Measurements from ENCODE around the gene ANO6. TPM values are rescaled to one million over a fixed set of nuclear protein-coding genes. Genes with fewer than 3 reads are reported as not detected.

ANO6 gene
- total RNA-seq, 1 experiment from 2014 or later, result 46.8 TPM

DNA sequence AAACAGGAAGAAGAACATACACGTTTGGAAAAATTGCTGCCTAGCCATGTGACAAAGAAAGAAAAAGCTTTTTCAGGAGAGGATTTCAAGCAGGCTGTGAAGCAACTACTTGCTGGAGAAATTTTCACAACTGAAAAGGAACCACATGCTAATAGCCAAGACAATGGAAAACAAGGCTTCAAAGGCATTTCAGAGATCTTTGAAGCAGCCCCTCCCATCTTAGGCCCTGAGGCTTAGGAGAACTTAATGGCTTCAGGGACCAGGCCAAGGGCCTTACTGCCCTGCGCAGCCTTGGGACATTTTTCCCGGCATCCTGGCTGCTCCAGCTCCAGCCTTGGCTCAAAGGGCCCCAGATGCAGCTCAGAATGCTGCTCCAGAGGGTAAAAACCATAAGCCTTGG lies 257.7 kb downstream of the ANO6 start:
- peaks cover 32% of the 10 kb centered on the region for H3K9me3 Mint-ChIP-seq
- peaks cover 7% of the 10 kb centered on the region for H3K36me3 Mint-ChIP-seq
- TF ChIP-seq ZBTB21 (CRISPR knock-in tag; IDR thresholded peaks at IDR 0.05; ENCODE audit: borderline replicate concordance) (no peak), CBFB (CRISPR knock-in tag; IDR thresholded peaks at IDR 0.05; ENCODE audit: low read depth) (no peak), NFE2L1 (CRISPR knock-in tag; IDR thresholded peaks at IDR 0.05) (no peak), CREB1 (CRISPR knock-in tag; IDR thresholded peaks at IDR 0.05) (no peak), SP1 (CRISPR knock-in tag; conservative IDR thresholded peaks at IDR 0.05) (no peak), GABPB1 (CRISPR knock-in tag; IDR thresholded peaks at IDR 0.05) (no peak), SMAD4 (CRISPR knock-in tag; IDR thresholded peaks at IDR 0.05) (no peak), ESRRA (CRISPR knock-in tag; IDR thresholded peaks at IDR 0.05; ENCODE audit: borderline replicate concordance) (no peak), NFYB (CRISPR knock-in tag; conservative IDR thresholded peaks at IDR 0.05; ENCODE audit: low read depth) (no peak), SOX15 (CRISPR knock-in tag; IDR thresholded peaks at IDR 0.05) (no peak)
- TF ChIP-seq, protein P1, sequence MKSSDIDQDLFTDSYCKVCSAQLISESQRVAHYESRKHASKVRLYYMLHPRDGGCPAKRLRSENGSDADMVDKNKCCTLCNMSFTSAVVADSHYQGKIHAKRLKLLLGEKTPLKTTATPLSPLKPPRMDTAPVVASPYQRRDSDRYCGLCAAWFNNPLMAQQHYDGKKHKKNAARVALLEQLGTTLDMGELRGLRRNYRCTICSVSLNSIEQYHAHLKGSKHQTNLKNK (CRISPR knock-in tag; IDR thresholded peaks at IDR 0.05), result no peak
- TF ChIP-seq, protein P2, sequence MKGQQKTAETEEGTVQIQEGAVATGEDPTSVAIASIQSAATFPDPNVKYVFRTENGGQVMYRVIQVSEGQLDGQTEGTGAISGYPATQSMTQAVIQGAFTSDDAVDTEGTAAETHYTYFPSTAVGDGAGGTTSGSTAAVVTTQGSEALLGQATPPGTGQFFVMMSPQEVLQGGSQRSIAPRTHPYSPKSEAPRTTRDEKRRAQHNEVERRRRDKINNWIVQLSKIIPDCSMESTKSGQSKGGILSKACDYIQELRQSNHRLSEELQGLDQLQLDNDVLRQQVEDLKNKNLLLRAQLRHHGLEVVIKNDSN (CRISPR knock-in tag; IDR thresholded peaks at IDR 0.05), result no peak
- TF ChIP-seq, protein P3, sequence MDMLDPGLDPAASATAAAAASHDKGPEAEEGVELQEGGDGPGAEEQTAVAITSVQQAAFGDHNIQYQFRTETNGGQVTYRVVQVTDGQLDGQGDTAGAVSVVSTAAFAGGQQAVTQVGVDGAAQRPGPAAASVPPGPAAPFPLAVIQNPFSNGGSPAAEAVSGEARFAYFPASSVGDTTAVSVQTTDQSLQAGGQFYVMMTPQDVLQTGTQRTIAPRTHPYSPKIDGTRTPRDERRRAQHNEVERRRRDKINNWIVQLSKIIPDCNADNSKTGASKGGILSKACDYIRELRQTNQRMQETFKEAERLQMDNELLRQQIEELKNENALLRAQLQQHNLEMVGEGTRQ (CRISPR knock-in tag; IDR thresholded peaks at IDR 0.05), result no peak
- TF ChIP-seq, protein P4, sequence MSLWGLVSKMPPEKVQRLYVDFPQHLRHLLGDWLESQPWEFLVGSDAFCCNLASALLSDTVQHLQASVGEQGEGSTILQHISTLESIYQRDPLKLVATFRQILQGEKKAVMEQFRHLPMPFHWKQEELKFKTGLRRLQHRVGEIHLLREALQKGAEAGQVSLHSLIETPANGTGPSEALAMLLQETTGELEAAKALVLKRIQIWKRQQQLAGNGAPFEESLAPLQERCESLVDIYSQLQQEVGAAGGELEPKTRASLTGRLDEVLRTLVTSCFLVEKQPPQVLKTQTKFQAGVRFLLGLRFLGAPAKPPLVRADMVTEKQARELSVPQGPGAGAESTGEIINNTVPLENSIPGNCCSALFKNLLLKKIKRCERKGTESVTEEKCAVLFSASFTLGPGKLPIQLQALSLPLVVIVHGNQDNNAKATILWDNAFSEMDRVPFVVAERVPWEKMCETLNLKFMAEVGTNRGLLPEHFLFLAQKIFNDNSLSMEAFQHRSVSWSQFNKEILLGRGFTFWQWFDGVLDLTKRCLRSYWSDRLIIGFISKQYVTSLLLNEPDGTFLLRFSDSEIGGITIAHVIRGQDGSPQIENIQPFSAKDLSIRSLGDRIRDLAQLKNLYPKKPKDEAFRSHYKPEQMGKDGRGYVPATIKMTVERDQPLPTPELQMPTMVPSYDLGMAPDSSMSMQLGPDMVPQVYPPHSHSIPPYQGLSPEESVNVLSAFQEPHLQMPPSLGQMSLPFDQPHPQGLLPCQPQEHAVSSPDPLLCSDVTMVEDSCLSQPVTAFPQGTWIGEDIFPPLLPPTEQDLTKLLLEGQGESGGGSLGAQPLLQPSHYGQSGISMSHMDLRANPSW (CRISPR knock-in tag; conservative IDR thresholded peaks at IDR 0.05; ENCODE audit: low read depth), result no peak
- TF ChIP-seq, protein P5, sequence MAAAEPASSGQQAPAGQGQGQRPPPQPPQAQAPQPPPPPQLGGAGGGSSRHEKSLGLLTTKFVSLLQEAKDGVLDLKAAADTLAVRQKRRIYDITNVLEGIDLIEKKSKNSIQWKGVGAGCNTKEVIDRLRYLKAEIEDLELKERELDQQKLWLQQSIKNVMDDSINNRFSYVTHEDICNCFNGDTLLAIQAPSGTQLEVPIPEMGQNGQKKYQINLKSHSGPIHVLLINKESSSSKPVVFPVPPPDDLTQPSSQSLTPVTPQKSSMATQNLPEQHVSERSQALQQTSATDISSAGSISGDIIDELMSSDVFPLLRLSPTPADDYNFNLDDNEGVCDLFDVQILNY (CRISPR knock-in tag; IDR thresholded peaks at IDR 0.05), result no peak
- DNase-seq (ENCODE audit: low spot score) (no peak), ATAC-seq (no peak; the same call in 1 of the 2 replicates)
- no peak overlapping the region for H3K27ac Mint-ChIP-seq
- peaks cover 8% of the 10 kb centered on the region for H3K4me1 Mint-ChIP-seq
- H3K4me3 Mint-ChIP-seq, result no peak overlapping the region
- CTCF ChIA-PET, result no interaction called here
- no peaks in the 10 kb centered on the region; the same call in 1 of the 2 replicates for H3K27me3 Mint-ChIP-seq (ENCODE audit: low read depth)
- POLR2A ChIA-PET, result no interaction called here

DNA sequence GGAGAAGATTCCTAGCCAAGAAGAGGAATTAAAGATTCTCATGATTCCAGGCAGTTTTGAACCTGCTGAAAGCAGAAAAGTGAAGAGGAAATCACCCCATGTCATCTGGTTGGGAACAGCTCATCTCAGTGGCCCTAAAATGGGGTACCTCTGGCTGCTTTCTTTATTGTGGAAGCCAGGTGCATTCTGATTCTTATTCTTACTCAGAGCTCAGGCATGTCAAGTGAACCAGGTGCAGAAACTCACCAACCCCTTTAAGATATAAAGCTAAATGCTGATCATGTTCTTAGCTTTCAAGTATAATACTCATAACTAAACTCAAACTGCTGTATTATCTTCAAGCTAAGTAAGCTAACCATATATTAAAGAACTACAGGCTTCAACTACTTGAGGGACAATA lies 259.7 kb downstream of the ANO6 start:
- Mint-ChIP-seq H3K36me3 (peaks cover 11% of the 10 kb centered on the region), H3K27me3 (ENCODE audit: low read depth) (no peaks in the 10 kb centered on the region; the same call in 1 of the 2 replicates), H3K4me3 (no peak overlapping the region), H3K4me1 (peaks cover 8% of the 10 kb centered on the region), H3K27ac (no peak overlapping the region), H3K9me3 (peaks cover 32% of the 10 kb centered on the region)
- no peak for TF ChIP-seq FOXJ3 (CRISPR knock-in tag; IDR thresholded peaks at IDR 0.05; ENCODE audit: borderline replicate concordance)
- TF ChIP-seq, protein P6, sequence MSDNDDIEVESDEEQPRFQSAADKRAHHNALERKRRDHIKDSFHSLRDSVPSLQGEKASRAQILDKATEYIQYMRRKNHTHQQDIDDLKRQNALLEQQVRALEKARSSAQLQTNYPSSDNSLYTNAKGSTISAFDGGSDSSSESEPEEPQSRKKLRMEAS (CRISPR knock-in tag; IDR thresholded peaks at IDR 0.05), result no peak
- no peak for DNase-seq (ENCODE audit: low spot score)
- no peak for ATAC-seq
- POLR2A ChIA-PET, result no interaction called here
- CTCF ChIA-PET, result interaction anchor here (1.5 kb wide), 1 partner anchor 68 kb away, joined by 4 read pairs; no protein-coding TSS in a partner anchor

DNA sequence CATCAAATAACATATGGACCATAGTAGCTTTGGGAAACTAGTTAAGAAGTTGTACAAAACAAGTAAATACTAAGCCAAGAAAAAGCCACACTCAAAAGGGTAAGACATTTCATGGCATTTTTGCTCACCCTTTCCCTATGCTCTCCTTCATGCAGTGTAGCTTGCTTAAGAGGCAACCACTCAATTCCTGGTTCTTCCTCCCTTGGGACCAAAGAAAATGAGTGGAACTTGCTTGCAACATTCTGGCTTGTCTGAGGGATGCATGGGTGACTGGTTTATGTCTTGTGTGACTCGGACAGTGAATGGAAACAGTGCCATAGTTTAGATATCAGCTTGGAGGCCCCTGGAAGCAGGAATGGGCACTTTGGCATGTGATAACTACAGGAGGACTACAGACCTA lies 261.6 kb downstream of the ANO6 start:
- ChIA-PET POLR2A (no interaction called here), CTCF (no interaction called here)
- Mint-ChIP-seq H3K27me3 (ENCODE audit: low read depth) (no peaks in the 10 kb centered on the region), H3K4me1 (peaks cover 8% of the 10 kb centered on the region), H3K36me3 (peaks cover 11% of the 10 kb centered on the region), H3K27ac (no peak overlapping the region), H3K4me3 (no peak overlapping the region), H3K9me3 (peaks cover 32% of the 10 kb centered on the region)
- ATAC-seq (no peak), DNase-seq (ENCODE audit: low spot score) (no peak)
- TF ChIP-seq, protein P7, sequence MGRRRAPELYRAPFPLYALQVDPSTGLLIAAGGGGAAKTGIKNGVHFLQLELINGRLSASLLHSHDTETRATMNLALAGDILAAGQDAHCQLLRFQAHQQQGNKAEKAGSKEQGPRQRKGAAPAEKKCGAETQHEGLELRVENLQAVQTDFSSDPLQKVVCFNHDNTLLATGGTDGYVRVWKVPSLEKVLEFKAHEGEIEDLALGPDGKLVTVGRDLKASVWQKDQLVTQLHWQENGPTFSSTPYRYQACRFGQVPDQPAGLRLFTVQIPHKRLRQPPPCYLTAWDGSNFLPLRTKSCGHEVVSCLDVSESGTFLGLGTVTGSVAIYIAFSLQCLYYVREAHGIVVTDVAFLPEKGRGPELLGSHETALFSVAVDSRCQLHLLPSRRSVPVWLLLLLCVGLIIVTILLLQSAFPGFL (CRISPR knock-in tag; IDR thresholded peaks at IDR 0.05; ENCODE audit: borderline replicate concordance), result no peak
- TF ChIP-seq CREM (CRISPR knock-in tag; IDR thresholded peaks at IDR 0.05) (no peak), SMAD4 (CRISPR knock-in tag; IDR thresholded peaks at IDR 0.05) (no peak), IRF2 (CRISPR knock-in tag; IDR thresholded peaks at IDR 0.05; ENCODE audit: borderline replicate concordance, low read depth) (no peak), ESRRA (CRISPR knock-in tag; IDR thresholded peaks at IDR 0.05; ENCODE audit: borderline replicate concordance) (no peak), OVOL2 (CRISPR knock-in tag; IDR thresholded peaks at IDR 0.05; ENCODE audit: borderline replicate concordance) (no peak)
- TF ChIP-seq, protein P1 (CRISPR knock-in tag; IDR thresholded peaks at IDR 0.05), result no peak
- TF ChIP-seq, protein P8, sequence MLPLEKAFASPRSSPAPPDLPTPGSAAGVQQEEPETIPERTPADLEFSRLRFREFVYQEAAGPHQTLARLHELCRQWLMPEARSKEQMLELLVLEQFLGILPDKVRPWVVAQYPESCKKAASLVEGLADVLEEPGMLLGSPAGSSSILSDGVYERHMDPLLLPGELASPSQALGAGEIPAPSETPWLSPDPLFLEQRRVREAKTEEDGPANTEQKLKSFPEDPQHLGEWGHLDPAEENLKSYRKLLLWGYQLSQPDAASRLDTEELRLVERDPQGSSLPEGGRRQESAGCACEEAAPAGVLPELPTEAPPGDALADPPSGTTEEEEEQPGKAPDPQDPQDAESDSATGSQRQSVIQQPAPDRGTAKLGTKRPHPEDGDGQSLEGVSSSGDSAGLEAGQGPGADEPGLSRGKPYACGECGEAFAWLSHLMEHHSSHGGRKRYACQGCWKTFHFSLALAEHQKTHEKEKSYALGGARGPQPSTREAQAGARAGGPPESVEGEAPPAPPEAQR (CRISPR knock-in tag; IDR thresholded peaks at IDR 0.05), result no peak
- TF ChIP-seq, protein P9, sequence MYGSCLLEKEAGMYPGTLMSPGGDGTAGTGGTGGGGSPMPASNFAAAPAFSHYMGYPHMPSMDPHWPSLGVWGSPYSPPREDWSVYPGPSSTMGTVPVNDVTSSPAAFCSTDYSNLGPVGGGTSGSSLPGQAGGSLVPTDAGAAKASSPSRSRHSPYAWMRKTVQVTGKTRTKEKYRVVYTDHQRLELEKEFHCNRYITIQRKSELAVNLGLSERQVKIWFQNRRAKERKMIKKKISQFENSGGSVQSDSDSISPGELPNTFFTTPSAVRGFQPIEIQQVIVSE (CRISPR knock-in tag; IDR thresholded peaks at IDR 0.05; ENCODE audit: borderline replicate concordance), result no peak

Data from WTC11 (cell line).